GM04503 (cell line): ENCODE measurements around the gene FAM25C.
"Not testable (repeated sequence)": the region's sequence is repeated elsewhere in the genome, so short reads cannot be mapped to it uniquely, and the experiment has no call there.

Experiments used
- DNase-seq: peaks from one replicate; pipeline ENCODE4 v3.0.0-alpha.2; 2012; ENCODE audit warnings: low read depth

Gene FAM25C

GRCh38 chr10:47999691-48000090, at the start of gene FAM25C:
FAM25C (minus strand) TSS chr10:47999791; CDS start chr10:47999765, 26 bp downstream.
- not testable (repeated sequence) for DNase-seq

DNA sequence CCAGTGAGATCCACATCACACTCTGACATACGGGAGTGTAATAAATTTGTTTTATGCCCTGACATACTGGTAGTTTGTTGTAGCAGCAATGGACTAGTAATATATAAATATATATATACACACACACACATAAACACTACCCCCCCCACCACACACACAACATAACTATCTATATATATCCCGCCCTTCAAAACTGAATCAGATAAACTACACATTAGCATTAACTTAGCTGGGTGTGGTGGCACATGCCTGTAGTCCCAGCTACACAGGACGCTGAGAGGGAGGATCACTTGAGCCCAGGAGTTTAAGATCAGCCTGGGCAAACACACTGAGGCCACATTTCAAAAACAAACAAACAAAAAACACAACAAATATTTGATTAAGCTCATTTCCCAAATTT, 45.0 kb upstream of the FAM25C start:
- not testable (repeated sequence) for DNase-seq

GRCh38 chr10:48031390-48031789, 31.8 kb upstream of the FAM25C start:
- not testable (repeated sequence) for DNase-seq

DNA sequence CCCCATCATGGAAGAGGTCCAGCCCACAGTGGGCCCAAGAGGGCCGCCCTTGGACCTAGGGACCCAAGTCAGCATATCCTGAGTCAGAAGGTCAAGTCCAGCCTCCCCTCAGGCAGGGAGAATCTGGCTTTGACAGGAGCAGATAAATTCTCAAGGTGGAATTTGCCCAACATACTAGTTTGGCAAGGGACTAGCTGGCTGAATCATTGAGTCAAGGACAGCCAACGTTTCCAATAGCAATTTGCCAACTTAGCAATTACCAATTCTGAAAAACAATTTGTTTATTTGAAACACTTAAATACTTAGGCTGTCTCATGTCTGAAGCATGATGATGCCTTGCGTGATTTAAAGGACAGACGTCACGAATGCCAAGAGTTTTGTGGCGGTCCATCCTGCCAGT, 2.7 kb upstream of the FAM25C start:
- not testable (repeated sequence) for DNase-seq

DNA sequence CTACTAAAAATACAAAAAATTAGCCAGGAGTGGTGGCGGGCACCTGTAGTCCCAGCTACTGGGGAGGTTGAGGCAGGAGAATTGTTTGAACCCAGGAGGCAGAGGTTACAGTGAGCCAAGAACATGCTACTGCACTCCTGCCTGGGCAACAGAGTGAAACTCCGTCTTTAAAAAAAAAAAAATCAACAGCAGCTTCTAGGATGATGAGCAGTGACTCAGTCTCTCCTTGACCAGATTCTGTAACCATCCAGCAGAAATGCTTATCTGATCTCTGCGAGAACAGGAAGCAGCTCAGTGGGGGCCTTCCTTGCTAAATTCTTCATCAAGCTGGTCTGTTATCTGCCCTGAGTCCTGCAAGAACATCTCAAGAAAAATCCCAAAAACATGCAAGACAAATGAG, 5.5 kb downstream of the FAM25C start:
- DNase-seq: peak; percentile 3

DNA sequence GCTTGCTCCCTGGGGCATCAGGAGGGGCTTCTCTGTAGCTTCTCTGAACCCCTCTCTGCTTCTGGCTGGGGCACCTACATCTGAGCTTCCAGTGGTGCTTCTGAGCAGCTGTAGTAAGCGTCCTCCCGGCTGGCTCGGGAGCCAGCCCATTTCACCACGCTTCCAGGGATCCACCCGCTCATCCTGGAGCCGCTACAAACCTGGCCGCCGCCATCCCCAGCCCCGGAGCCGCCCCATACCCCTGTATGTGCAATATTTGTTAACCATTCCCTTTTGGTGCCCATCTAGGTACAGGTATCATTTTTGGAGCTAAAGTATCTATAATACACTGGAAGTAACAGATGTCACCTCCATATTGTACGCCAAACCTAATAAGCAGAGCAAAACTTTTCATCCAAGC, 7.0 kb downstream of the FAM25C start:
- not testable (repeated sequence) for DNase-seq

DNA sequence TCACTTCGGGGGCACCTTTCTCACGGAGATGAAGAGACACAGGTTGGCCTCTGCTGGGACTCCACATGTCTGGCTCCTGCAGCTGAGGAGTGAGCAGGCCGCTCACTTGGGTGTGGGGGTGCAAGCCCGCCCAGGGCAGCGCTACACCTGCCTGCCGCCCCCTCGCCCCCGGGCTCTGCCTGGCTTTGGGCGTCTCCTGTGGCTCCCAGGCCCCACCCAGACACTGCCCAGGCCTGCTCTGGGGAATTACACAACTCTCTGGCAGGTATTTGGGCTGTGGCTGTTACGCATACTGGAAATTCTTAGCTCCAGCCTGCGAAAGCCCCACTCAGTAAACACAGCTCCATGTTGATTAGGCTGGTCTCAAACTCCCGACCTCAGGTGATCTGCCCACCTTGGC, 7.9 kb downstream of the FAM25C start:
- not testable (repeated sequence) for DNase-seq

- DNase-seq: not testable (repeated sequence)
These were observed 9.5 kb downstream of the FAM25C start for GRCh38 chr10:47990097-47990496.

GRCh38 chr10:47989542-47989950, 10.0 kb downstream of the FAM25C start:
- not testable (repeated sequence) for DNase-seq

GRCh38 chr10:47988718-47989541, 10.7 kb downstream of the FAM25C start:
- DNase-seq: peak; percentile 3

DNA sequence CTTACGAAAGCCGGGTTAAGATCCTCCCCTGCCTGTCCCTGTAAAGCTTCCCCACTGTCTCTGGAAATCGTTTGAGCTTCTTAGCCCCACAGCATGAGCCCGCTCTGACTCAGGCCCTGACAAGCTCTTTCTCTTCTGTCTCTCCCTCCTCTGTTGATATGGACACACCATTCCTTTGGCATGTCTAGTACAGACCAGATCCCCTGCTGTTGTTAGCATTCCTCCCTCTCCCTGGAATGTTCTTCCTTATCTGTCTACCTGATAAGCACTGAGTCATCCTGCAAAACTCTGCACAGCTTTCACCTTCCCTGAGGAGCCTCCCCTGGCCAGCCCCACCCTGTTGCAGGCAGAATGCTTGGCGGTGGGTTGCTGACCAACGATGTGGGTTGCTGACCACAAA, 11.6 kb downstream of the FAM25C start:
- DNase-seq: not testable (repeated sequence)

GRCh38 chr10:47986413-47987230, 13.0 kb downstream of the FAM25C start:
- not testable (repeated sequence) for DNase-seq

DNA sequence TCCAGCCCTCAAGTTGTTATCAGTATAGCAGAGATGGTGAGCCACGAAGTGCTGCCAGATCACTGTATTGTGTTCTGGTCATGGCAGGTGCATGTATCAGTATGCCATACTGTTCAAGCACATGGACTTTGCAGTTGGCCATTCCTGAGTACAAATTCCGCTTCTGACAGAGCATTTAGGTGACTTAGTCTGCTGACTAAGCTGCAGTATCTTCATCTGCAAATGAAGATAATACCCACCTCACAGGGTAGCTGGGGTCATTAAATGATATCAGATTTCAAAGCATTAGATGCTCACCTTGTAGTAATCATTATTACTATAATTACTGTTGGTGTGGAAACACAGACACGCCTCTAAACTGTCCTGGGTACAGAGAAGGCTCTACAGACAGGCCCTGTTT, 24.2 kb downstream of the FAM25C start:
- DNase-seq: not testable (repeated sequence)

DNA sequence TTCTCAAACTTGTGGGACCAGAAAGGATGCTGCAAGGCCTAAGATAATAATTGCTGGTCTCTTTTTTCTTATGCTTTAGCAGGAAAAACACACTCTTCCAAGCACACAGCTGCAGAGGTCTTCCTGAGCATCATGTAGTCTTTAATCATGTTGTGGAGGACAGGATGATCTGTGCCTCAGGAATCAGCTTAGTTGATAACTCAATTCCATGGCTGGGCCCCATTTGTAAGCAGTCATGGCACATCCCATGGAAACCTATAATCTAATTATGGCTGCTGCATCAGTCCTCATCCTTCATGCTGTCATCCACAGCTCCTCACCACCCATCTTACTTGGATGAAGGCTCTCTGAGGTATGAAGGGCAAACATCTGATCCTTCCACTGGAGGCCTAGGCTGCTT, 26.5 kb downstream of the FAM25C start:
- not testable (repeated sequence) for DNase-seq

DNA sequence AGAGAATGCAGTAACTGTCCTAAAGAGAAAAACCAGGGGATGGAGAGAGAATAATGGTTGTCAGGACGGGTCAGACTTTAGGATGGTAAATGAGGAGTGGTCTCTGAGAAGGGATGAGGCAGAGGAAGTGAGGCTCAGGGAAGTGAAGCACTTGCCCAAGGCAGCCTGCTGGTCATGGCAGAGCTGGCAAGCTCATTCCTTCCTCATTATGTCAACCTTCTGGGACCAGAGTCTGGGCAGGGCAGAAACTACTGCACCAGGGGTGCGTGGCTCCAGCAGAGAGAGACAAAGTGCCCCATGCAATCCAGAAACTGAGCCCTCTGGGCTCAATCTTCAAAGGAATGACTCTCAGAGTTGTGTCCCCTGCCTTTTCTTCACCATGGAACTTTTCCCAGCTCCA, 27.5 kb downstream of the FAM25C start:
- DNase-seq: not testable (repeated sequence)

DNA sequence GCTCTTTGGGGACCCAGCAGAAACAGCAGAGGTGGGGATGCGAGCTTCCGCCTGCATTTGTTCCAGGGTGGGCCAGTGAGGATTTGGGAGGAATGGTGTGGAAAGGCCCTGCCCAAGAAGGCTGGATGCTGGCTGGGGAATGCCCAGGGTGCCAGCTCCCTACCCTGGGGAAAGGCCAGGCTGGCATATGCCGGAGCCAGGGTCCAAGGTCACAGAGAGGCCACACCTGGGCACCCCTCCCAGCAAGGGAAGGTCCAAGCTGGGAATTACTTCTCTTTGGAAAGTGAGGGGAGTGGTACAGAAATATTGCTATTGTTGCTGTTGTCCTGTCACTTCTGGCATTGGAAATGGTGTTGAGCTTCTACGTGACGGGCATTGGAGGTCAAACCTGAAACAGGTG, 28.0 kb downstream of the FAM25C start:
- DNase-seq: not testable (repeated sequence)

- not testable (repeated sequence) for DNase-seq
These were observed 29.5 kb downstream of the FAM25C start for GRCh38 chr10:47970047-47970446.

- DNase-seq: not testable (repeated sequence)
These were observed 30.6 kb downstream of the FAM25C start for GRCh38 chr10:47968988-47969387.

DNA sequence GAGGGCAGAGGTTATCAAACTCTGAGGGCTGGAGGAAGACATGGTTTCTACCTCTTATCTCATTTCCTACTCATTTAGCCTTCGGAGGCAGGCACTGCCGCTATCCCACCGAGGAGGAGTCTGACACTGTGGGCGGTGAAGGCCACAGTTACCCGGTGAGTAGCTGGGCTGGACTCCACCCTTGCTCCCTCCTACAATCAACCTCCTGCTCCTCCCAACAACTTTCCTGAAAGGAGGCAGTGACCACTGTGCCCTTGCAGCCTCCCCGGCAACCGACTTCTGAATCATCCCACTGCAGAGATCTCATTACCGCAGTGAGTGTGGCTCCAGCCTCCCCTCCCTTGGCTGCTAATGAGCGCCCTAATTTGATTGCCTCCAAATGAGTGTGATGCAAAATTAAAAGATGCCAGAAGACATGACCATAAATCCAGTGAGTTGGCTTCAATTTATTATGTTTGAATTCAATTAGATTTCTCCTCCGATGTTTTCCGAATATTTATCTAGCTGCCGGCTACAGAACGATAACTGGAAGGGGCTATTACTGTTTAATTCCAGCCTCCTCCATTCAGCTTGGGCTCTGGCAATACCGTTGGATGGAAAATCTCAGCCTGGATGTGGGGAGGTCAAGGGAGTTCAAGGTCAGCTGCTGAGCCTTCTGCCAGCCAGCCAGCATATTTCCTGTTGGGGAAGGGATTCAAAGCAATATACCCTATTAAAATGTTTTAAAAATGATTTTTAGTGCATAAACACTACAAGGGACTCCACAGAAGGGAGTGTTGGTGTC, 35.1 kb downstream of the FAM25C start:
- not testable (repeated sequence) for DNase-seq

DNA sequence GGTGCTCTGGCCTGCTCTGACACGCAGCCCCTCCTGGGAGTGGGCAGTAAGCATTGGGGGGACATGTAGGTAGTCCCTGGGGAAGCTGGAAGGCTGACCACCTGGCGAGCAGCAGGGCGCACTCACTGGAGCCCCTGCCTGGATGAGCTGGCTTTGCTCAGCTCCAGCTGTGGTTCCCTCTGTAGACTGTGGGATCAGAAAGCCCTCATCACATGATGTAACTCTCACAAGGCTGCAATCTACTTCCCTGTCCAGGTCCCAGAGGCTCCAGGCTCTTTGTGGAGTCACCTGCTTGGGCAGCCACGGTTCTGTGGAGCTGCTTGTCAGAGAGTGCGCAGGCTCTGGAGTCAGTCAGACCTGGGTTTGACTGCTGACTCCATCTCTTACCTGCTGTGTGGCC, 36.8 kb downstream of the FAM25C start:
- DNase-seq: not testable (repeated sequence)

GRCh38 chr10:47960699-47961098, 38.9 kb downstream of the FAM25C start:
- DNase-seq: not testable (repeated sequence)

GRCh38 chr10:47959677-47960076, 39.9 kb downstream of the FAM25C start:
- DNase-seq: not testable (repeated sequence)
